B cell (primary cell): ENCODE data around the gene OCA2. TPM values are rescaled to one million over a fixed set of nuclear protein-coding genes. Genes with fewer than 3 reads are reported as not detected.

Source experiments
- ATAC-seq: fragments of 200-7000 bp; cut with Tn5 transposase; one replicate; pipeline ENCODE4 v1.10.0; 2021; ENCODE audit warnings: low read depth, mild to moderate bottlenecking, moderate number of reproducible peaks, moderate library complexity
- CTCF ChIA-PET: fragments of 350-600 bp; sonication (Branson Sonifier 250); formaldehyde crosslinking; loops from one replicate; lab custom pipeline; 2021; ENCODE audit warnings: antibody characterized with exemption, inconsistent platforms; lab: Charles Lee
- POLR2A ChIA-PET: fragments of 350-600 bp; sonication (Branson Sonifier 250); formaldehyde crosslinking; loops from one replicate; lab custom pipeline; 2021; ENCODE audit warnings: antibody characterized with exemption; lab: Charles Lee
- DNase-seq: peaks from one replicate; pipeline ENCODE4 v3.0.0; 2013
- H2AFZ ChIP-seq: 2 replicates; pipeline ENCODE4 v1.6.1; 2012; ENCODE audit warnings: mild to moderate bottlenecking, low read depth, low read length; ENCODE audit not compliant: insufficient read depth, poor library complexity, severe bottlenecking
- H3K27ac ChIP-seq, 2 donors: 1 replicate in 1 of 2; 2 replicates in 1 of 2; pipeline ENCODE4 v1.5.1; 2012 to 2013; ENCODE audit warnings: low read length in 2 of 2, mild to moderate bottlenecking in 2 of 2, moderate library complexity in 1 of 2
- H3K27me3 ChIP-seq, 4 experiments: fragments of 200-600 bp in 1 of 4; sonication (generic) in 1 of 4; replicated peaks in 1 of 4; 1 replicate in 2 of 4; 2 replicates in 2 of 4; pipeline versions ENCODE4 v1.6.1 to v1.7.0; 2013 to 2016; ENCODE audit warnings: low read length in 3 of 4, mild to moderate bottlenecking in 2 of 4, mixed read lengths in 1 of 4, moderate library complexity in 1 of 4; ENCODE audit not compliant: insufficient read depth in 4 of 4, control insufficient read depth in 3 of 4; ENCODE audit errors: control extremely low read depth in 1 of 4
- H3K36me3 ChIP-seq, 2 experiments: replicated peaks in 1 of 2; 1 replicate in 1 of 2; 2 replicates in 1 of 2; pipeline versions ENCODE4 v1.6.1 to v1.7.1; 2013; ENCODE audit warnings: low read length in 1 of 2; ENCODE audit not compliant: insufficient read depth in 2 of 2, control insufficient read depth in 1 of 2; ENCODE audit errors: control extremely low read depth in 1 of 2, extremely low read depth in 1 of 2
- H3K4me1 ChIP-seq, 2 donors: fragments of 200-600 bp in 1 of 2; sonication (generic) in 1 of 2; 1 replicate in 1 of 2; 2 replicates in 1 of 2; pipeline versions ENCODE4 v1.5.1 to v1.6.1; 2013 to 2017; ENCODE audit warnings: low read length in 2 of 2; ENCODE audit not compliant: control insufficient read depth in 2 of 2, insufficient read depth in 2 of 2
- H3K4me2 ChIP-seq: replicated peaks from 2 replicates; pipeline ENCODE3; 2012; ENCODE audit warnings: mild to moderate bottlenecking, low read depth, low read length; ENCODE audit not compliant: poor library complexity, severe bottlenecking
- H3K4me3 ChIP-seq, 5 experiments: fragments of 200-600 bp in 1 of 5; sonication (generic) in 1 of 5; 1 replicate in 3 of 5; 2 replicates in 2 of 5; pipeline versions ENCODE4 v1.5.1 to v1.7.0; 2011 to 2016; ENCODE audit warnings: low read length in 4 of 5, mild to moderate bottlenecking in 4 of 5, low read depth in 2 of 5, control low read depth in 1 of 5, moderate library complexity in 1 of 5; ENCODE audit not compliant: insufficient read depth in 1 of 5; ENCODE audit errors: control extremely low read depth in 1 of 5, extremely low read depth in 1 of 5
- H3K79me2 ChIP-seq: fragments of 200-600 bp; sonication (generic); one replicate; pipeline ENCODE4 v1.6.0; 2016; ENCODE audit warnings: low read length; ENCODE audit not compliant: control insufficient read depth, insufficient read depth
- H3K9ac ChIP-seq: fragments of 200-600 bp; sonication (generic); 2 replicates; pipeline ENCODE4 v1.6.1; 2017; ENCODE audit warnings: mild to moderate bottlenecking, low read length, moderate library complexity
- H3K9me3 ChIP-seq, 3 donors: one replicate each; pipeline versions ENCODE4 v1.6.1 to v1.7.1; 2013; ENCODE audit warnings: low read length in 2 of 3; ENCODE audit not compliant: control insufficient read depth in 2 of 3, insufficient read depth in 1 of 3; ENCODE audit errors: control extremely low read depth in 1 of 3
- H4K20me1 ChIP-seq: 2 replicates; pipeline ENCODE4 v1.6.0; 2012; ENCODE audit warnings: mild to moderate bottlenecking, low read length; ENCODE audit not compliant: insufficient read depth, control insufficient read depth, poor library complexity, severe bottlenecking
- H3K27ac Mint-ChIP-seq: one replicate; pipeline ENCODE4 v1.8.0; 2021; ENCODE audit warnings: mixed read lengths
- H3K27me3 Mint-ChIP-seq: one replicate; pipeline ENCODE4 v1.8.0; 2021; ENCODE audit warnings: mixed read lengths
- H3K4me1 Mint-ChIP-seq: one replicate; pipeline ENCODE4 v1.8.0; 2021; ENCODE audit warnings: mixed read lengths
- H3K4me3 Mint-ChIP-seq: one replicate; pipeline ENCODE4 v1.8.0; 2021; ENCODE audit warnings: mixed read lengths
- H3K9me3 Mint-ChIP-seq: one replicate; pipeline ENCODE4 v1.8.0; 2022; ENCODE audit warnings: mixed read lengths; ENCODE audit not compliant: insufficient read depth
- EZH2 ChIP-seq: IDR thresholded peaks from 2 replicates; pipeline ENCODE4 v1.6.1; 2012; ENCODE audit warnings: borderline replicate concordance, low read depth, mild to moderate bottlenecking, moderate library complexity, low read length; ENCODE audit not compliant: insufficient read depth, poor library complexity, severe bottlenecking
- WGBS: methylation state at CpG from one replicate; pipeline ENCODE4 v1.1.5; 2013; ENCODE audit warnings: missing lambda C conversion rate; ENCODE audit not compliant: insufficient coverage; 5-methylcytosine and 5-hydroxymethylcytosine counted together
- intact Hi-C: fragments of 100-400 bp; cut with micrococcal nuclease; formaldehyde crosslinking; loops from one replicate; pipeline ENCODE4 v1.10.0; 2022
- polyA plus RNA-seq: library from polyadenylated mRNA; depleted of rRNA; stranded (reverse); fragments of >200 nt; gene quantifications from 2 replicates; pipeline ENCODE4 v1.2.3, GENCODE V29; 2012
- total RNA-seq, 2 donors: library from RNA; stranded (reverse); fragments of 120-200 nt in 1 of 2; gene quantifications; 1 replicate in 1 of 2; 2 replicates in 1 of 2; pipeline versions ENCODE4 v1.2.3 to v1.2.4, GENCODE V29; 2013 to 2022
- TF ChIP-seq, protein P1 (sequence below): fragments of 200-600 bp; IDR thresholded peaks from one replicate; pipeline ENCODE4 v1.8.0; 2022; ENCODE audit warnings: antibody characterized with exemption, mild to moderate bottlenecking

OCA2 gene
- total and polyA plus RNA-seq, 2 donors (not counting 1 experiment from before 2014, with no cell fraction given): 0.12 TPM; not detected in 1

DNA sequence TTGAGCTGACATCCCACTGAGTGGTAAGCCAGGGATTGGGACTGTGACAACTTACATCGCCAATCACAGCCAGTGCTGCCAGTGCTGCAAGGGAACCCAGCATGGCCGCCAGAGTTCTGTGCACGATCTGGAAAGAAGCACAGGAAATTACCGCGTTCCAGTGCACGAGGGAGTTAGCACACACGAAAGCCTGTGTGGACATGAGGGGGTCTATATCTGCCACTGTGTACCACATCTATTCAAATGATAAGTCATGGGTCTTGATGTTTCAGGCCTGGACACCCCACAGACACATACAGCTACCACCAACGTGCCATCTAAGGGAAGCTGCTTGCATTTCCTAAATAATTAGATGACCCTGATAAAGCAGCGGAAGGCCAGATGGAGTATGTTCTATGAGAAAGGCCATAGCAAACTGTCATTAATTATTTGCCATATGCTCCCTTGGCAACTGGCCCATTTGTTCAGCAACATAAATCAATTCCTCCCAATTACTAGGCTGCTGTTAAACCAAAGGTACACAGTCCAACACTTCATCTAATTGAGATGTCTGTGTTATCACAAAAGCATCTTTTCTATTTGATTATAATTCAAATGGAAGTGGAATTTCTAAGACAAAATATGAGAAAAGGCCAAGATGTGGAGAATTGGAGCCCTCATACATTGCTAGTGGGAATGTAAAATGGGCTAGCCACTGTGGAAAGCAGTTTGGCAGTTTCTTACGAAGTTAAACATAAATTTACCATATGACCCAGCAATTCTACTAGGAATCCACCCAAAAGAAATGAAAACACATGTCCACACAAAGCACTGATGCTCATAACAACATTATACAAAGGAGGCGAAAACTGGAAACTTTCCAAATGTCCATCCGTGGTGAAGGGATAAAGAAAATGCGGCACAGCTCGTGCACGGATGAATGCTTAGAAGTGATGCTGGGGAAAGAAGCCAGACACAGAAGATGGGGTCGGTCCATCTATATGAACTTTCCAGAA, 108.3 kb downstream of the OCA2 start:
- H3K27me3 Mint-ChIP-seq: no peaks in the 10 kb centered on the region
- Histone ChIP-seq H3K27ac (no peak overlapping the region), H3K36me3 (no peaks in the 10 kb centered on the region), H3K79me2 (no peaks in the 10 kb centered on the region), H3K9me3 (peaks cover 0 to 10% (median 0%) of the 10 kb centered on the region in 3 donors), H3K4me3 (no peak overlapping the region), H2AFZ (no peak overlapping the region), H4K20me1 (no peaks in the 10 kb centered on the region), H3K4me1 (no peaks in the 10 kb centered on the region), H3K9ac (no peak overlapping the region), H3K27me3 (no peaks in the 10 kb centered on the region), H3K4me2 (no peak overlapping the region)
- 87% methylated on average over 11 of the region's 16 CpGs for WGBS
- CTCF ChIA-PET: no interaction called here
- no peak overlapping the region for H3K27ac Mint-ChIP-seq
- POLR2A ChIA-PET: no interaction called here
- intact Hi-C loops: no loop called here
- H3K4me3 Mint-ChIP-seq: no peak overlapping the region
- DNase-seq: no peak
- H3K4me1 Mint-ChIP-seq: no peaks in the 10 kb centered on the region
- TF ChIP-seq EZH2: no peak
- TF ChIP-seq, protein P1, sequence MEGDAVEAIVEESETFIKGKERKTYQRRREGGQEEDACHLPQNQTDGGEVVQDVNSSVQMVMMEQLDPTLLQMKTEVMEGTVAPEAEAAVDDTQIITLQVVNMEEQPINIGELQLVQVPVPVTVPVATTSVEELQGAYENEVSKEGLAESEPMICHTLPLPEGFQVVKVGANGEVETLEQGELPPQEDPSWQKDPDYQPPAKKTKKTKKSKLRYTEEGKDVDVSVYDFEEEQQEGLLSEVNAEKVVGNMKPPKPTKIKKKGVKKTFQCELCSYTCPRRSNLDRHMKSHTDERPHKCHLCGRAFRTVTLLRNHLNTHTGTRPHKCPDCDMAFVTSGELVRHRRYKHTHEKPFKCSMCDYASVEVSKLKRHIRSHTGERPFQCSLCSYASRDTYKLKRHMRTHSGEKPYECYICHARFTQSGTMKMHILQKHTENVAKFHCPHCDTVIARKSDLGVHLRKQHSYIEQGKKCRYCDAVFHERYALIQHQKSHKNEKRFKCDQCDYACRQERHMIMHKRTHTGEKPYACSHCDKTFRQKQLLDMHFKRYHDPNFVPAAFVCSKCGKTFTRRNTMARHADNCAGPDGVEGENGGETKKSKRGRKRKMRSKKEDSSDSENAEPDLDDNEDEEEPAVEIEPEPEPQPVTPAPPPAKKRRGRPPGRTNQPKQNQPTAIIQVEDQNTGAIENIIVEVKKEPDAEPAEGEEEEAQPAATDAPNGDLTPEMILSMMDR: no peak
- no peak for ATAC-seq
- H3K9me3 Mint-ChIP-seq: peaks cover 4% of the 10 kb centered on the region

DNA sequence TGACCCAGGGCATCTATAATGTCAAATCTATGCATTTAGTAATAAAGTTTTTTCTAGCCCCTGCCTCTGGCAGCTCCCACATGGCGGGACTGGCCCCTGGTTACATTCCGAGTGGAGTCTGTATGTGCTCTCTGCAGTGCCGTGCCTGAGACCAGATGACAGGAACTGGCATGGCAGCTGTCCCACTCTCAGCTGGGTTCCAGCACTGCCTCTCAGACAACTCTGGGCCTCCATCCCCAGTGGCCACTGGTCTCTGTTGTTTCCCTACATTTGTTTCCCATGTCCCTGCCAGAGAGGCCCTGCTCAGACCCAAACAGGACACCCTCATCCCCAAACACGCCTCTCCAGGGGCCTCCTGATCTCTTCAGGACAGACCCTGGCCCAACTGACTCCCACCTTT, 109.3 kb downstream of the OCA2 start:
- no peak overlapping the region for H3K4me3 ChIP-seq
- no peak overlapping the region for H3K4me3 Mint-ChIP-seq
- H3K9me3 ChIP-seq: peaks cover 0 to 12% (median 0%) of the 10 kb centered on the region in 3 donors
- DNase-seq: no peak
- 87% methylated on average over 4 of the region's 4 CpGs for WGBS
- H3K4me1 Mint-ChIP-seq: no peaks in the 10 kb centered on the region
- H3K27ac ChIP-seq: no peak overlapping the region
- H3K36me3 ChIP-seq: no peaks in the 10 kb centered on the region
- no peak overlapping the region for H3K27ac Mint-ChIP-seq
- H3K9ac ChIP-seq: no peak overlapping the region
- H3K9me3 Mint-ChIP-seq: peaks cover 1% of the 10 kb centered on the region
- intact Hi-C loops: no loop called here
- H3K27me3 ChIP-seq: no peaks in the 10 kb centered on the region
- H2AFZ ChIP-seq: no peak overlapping the region
- ChIA-PET POLR2A (no interaction called here), CTCF (no interaction called here)
- TF ChIP-seq, protein P1: no peak
- TF ChIP-seq EZH2: no peak
- ATAC-seq: no peak
- H3K79me2 ChIP-seq: no peaks in the 10 kb centered on the region
- no peaks in the 10 kb centered on the region for H3K27me3 Mint-ChIP-seq
- no peaks in the 10 kb centered on the region for H3K4me1 ChIP-seq
- H3K4me2 ChIP-seq: no peak overlapping the region
- H4K20me1 ChIP-seq: no peaks in the 10 kb centered on the region
